Measurements from ENCODE around the gene NTHL1. TPM values are rescaled to one million over a fixed set of nuclear protein-coding genes. Genes with fewer than 3 reads are reported as not detected.

NTHL1 gene
- total RNA-seq, 1 donor from 2014 or later = 44.0 TPM

GRCh38 chr16:2024032-2024420, 23.6 kb downstream of the NTHL1 start:
- FAIRE-seq (no peak), DNase-seq (ENCODE audit: low read depth) (no peak)
- no peak overlapping the region for H3K4me3 ChIP-seq (ENCODE audit: low read depth, low read length)
- no peaks in the 10 kb centered on the region for H3K36me3 ChIP-seq (ENCODE audit: control insufficient read depth, insufficient read depth, low read length)
- no peak for TF ChIP-seq CTCF (IDR thresholded peaks at IDR 0.05; ENCODE audit: insufficient read depth, low read length, severe bottlenecking)
- peaks cover 10% of the 10 kb centered on the region for H3K27me3 ChIP-seq (ENCODE audit: control insufficient read depth, insufficient read depth, low read length)

- H3K4me3 ChIP-seq (ENCODE audit: low read depth, low read length) = peak overlapping the region; percentile 14
- no peak for FAIRE-seq
Observed at GRCh38 chr16:2023092-2024031, 24.3 kb downstream of the NTHL1 start.

GRCh38 chr16:2022723-2023091, 24.9 kb downstream of the NTHL1 start:
- no peak for TF ChIP-seq CTCF (IDR thresholded peaks at IDR 0.05; ENCODE audit: insufficient read depth, low read length, severe bottlenecking)
- DNase-seq (ENCODE audit: low read depth) (no peak), FAIRE-seq (no peak)
- H3K36me3 ChIP-seq (ENCODE audit: control insufficient read depth, insufficient read depth, low read length) = no peaks in the 10 kb centered on the region
- H3K27me3 ChIP-seq (ENCODE audit: control insufficient read depth, insufficient read depth, low read length) = peaks cover 11% of the 10 kb centered on the region
- peak overlapping the region; percentile 14 for H3K4me3 ChIP-seq (ENCODE audit: low read depth, low read length)

More at GRCh38 chr16:2023092-2024031, 24.3 kb downstream of the NTHL1 start:
- Histone ChIP-seq H3K27me3 (ENCODE audit: control insufficient read depth, insufficient read depth, low read length) (peaks cover 11% of the 10 kb centered on the region), H3K36me3 (ENCODE audit: control insufficient read depth, insufficient read depth, low read length) (no peaks in the 10 kb centered on the region)
- peak; percentile 99 for TF ChIP-seq CTCF (IDR thresholded peaks at IDR 0.05; ENCODE audit: insufficient read depth, low read length, severe bottlenecking)
- peak; percentile 67 for DNase-seq (ENCODE audit: low read depth)

GRCh38 chr16:2019921-2020831, 27.5 kb downstream of the NTHL1 start:
- TF ChIP-seq CTCF (IDR thresholded peaks at IDR 0.05; ENCODE audit: insufficient read depth, low read length, severe bottlenecking) = no peak
- Histone ChIP-seq H3K27me3 (ENCODE audit: control insufficient read depth, insufficient read depth, low read length) (peaks cover 11% of the 10 kb centered on the region), H3K4me3 (ENCODE audit: low read depth, low read length) (no peak overlapping the region), H3K36me3 (ENCODE audit: control insufficient read depth, insufficient read depth, low read length) (no peaks in the 10 kb centered on the region)
- no peak for FAIRE-seq
- DNase-seq (ENCODE audit: low read depth) = no peak

- peaks cover 11% of the 10 kb centered on the region for H3K27me3 ChIP-seq (ENCODE audit: control insufficient read depth, insufficient read depth, low read length)
- no peak for DNase-seq (ENCODE audit: low read depth)
- H3K36me3 ChIP-seq (ENCODE audit: control insufficient read depth, insufficient read depth, low read length) = no peaks in the 10 kb centered on the region
- TF ChIP-seq CTCF (IDR thresholded peaks at IDR 0.05; ENCODE audit: insufficient read depth, low read length, severe bottlenecking) = no peak
- FAIRE-seq = no peak
- H3K4me3 ChIP-seq (ENCODE audit: low read depth, low read length) = no peak within 1 kb of the TSS
Observed at GRCh38 chr16:2019518-2019920, 28.1 kb downstream of the NTHL1 start, which contains the start of gene NPW. Gene NPW (plus strand): TSS chr16:2019785.
